CD14-positive monocyte (primary cell): ENCODE measurements around the gene PIEZO2. TPM values are rescaled to one million over a fixed set of nuclear protein-coding genes. Genes with fewer than 3 reads are reported as not detected.

Experiments
- DNase-seq, 3 donors: peaks; one replicate each; pipeline ENCODE4 v3.0.0-alpha.2; 2011 to 2022
- H2AFZ ChIP-seq: 2 replicates; pipeline ENCODE4 v1.6.0; 2012; ENCODE audit warnings: mild to moderate bottlenecking, low read depth, low read length, inconsistent platforms; ENCODE audit not compliant: insufficient read depth, poor library complexity, severe bottlenecking
- H3K27ac ChIP-seq, 2 donors: 1 replicate in 1 of 2; 2 replicates in 1 of 2; pipeline ENCODE4 v1.5.1; 2012 to 2013; ENCODE audit warnings: low read length in 2 of 2, control low read depth in 1 of 2, inconsistent platforms in 1 of 2, low read depth in 1 of 2, mild to moderate bottlenecking in 1 of 2
- H3K27me3 ChIP-seq, 2 donors: one replicate each; pipeline versions ENCODE4 v1.6.0 to v1.6.1; 2011 to 2013; ENCODE audit warnings: low read length in 2 of 2; ENCODE audit not compliant: control insufficient read depth in 2 of 2, insufficient read depth in 2 of 2
- H3K36me3 ChIP-seq, 2 donors: replicated peaks in 1 of 2; 1 replicate in 1 of 2; 2 replicates in 1 of 2; pipeline versions ENCODE4 v1.5.1 to v1.6.1; 2012 to 2013; ENCODE audit warnings: low read length in 2 of 2, control low read depth in 1 of 2, inconsistent platforms in 1 of 2, mild to moderate bottlenecking in 1 of 2; ENCODE audit not compliant: insufficient read depth in 2 of 2, control insufficient read depth in 1 of 2
- H3K4me1 ChIP-seq, 2 donors: 1 replicate in 1 of 2; 2 replicates in 1 of 2; pipeline versions ENCODE4 v1.5.1 to v1.6.1; 2012 to 2013; ENCODE audit warnings: low read length in 2 of 2, control low read depth in 1 of 2, inconsistent platforms in 1 of 2, mild to moderate bottlenecking in 1 of 2, moderate library complexity in 1 of 2; ENCODE audit not compliant: insufficient read depth in 2 of 2, control insufficient read depth in 1 of 2
- H3K4me2 ChIP-seq: replicated peaks from 2 replicates; pipeline ENCODE3; 2012; ENCODE audit warnings: low read length, moderate library complexity, mild to moderate bottlenecking; ENCODE audit not compliant: poor library complexity, severe bottlenecking; ENCODE audit errors: extremely low read depth
- H3K4me3 ChIP-seq, 3 experiments: fragments of 200-600 bp in 1 of 3; sonication (generic) in 1 of 3; replicated peaks in 1 of 3; 1 replicate in 2 of 3; 2 replicates in 1 of 3; pipeline ENCODE4 v1.5.1; 2011 to 2013; ENCODE audit warnings: low read length in 3 of 3, mild to moderate bottlenecking in 3 of 3, control low read depth in 2 of 3, low read depth in 2 of 3, inconsistent platforms in 1 of 3, moderate library complexity in 1 of 3
- H3K79me2 ChIP-seq: 2 replicates; pipeline ENCODE4 v1.6.0; 2012; ENCODE audit warnings: mild to moderate bottlenecking, control low read depth, inconsistent platforms, low read length, moderate library complexity; ENCODE audit not compliant: insufficient read depth
- H3K9ac ChIP-seq: 2 replicates; pipeline ENCODE4 v1.6.0; 2017; ENCODE audit warnings: low read length, mild to moderate bottlenecking; ENCODE audit not compliant: insufficient read depth, poor library complexity, severe bottlenecking
- H3K9me3 ChIP-seq, 2 donors: replicated peaks in 1 of 2; 1 replicate in 1 of 2; 2 replicates in 1 of 2; pipeline versions ENCODE4 v1.5.1 to v1.6.1; 2012 to 2013; ENCODE audit warnings: low read length in 2 of 2, control low read depth in 1 of 2; ENCODE audit not compliant: control insufficient read depth in 1 of 2, insufficient read depth in 1 of 2
- H4K20me1 ChIP-seq: 2 replicates; pipeline ENCODE4 v1.6.0; 2012; ENCODE audit warnings: mild to moderate bottlenecking, low read length, control low read depth, moderate library complexity; ENCODE audit not compliant: insufficient read depth
- H3K27ac Mint-ChIP-seq, 7 donors: one replicate each; pipeline ENCODE4 v1.8.0; 2020; ENCODE audit warnings: mild to moderate bottlenecking in 7 of 7, mixed read lengths in 7 of 7, moderate library complexity in 6 of 7, inconsistent platforms in 2 of 7
- H3K27me3 Mint-ChIP-seq, 3 donors: one replicate each; pipeline ENCODE4 v1.8.0; 2021 to 2022; ENCODE audit warnings: low read depth in 3 of 3, mild to moderate bottlenecking in 3 of 3, mixed read lengths in 3 of 3, moderate library complexity in 3 of 3, inconsistent platforms in 1 of 3
- H3K36me3 Mint-ChIP-seq, 2 donors: one replicate each; pipeline ENCODE4 v1.8.0; 2020; ENCODE audit warnings: mixed read lengths in 2 of 2, inconsistent platforms in 1 of 2, mild to moderate bottlenecking in 1 of 2
- H3K4me1 Mint-ChIP-seq: one replicate; pipeline ENCODE4 v1.8.0; 2020; ENCODE audit warnings: mild to moderate bottlenecking, mixed read lengths
- H3K4me3 Mint-ChIP-seq, 2 donors: one replicate each; pipeline ENCODE4 v1.8.0; 2020; ENCODE audit warnings: mild to moderate bottlenecking in 2 of 2, mixed read lengths in 2 of 2, moderate library complexity in 1 of 2
- H3K9me3 Mint-ChIP-seq, 7 donors: one replicate each; pipeline ENCODE4 v1.8.0; 2020 to 2022; ENCODE audit warnings: mixed read lengths in 7 of 7, mild to moderate bottlenecking in 6 of 7, moderate library complexity in 6 of 7, inconsistent platforms in 2 of 7
- CTCF ChIP-seq: fragments of 200-600 bp; IDR thresholded peaks from one replicate; pipeline ENCODE4 v1.8.0; 2022; ENCODE audit warnings: antibody characterized with exemption, mild to moderate bottlenecking
- WGBS: methylation state at CpG from one replicate; pipeline ENCODE4 v1.1.5; 2013; ENCODE audit warnings: missing lambda C conversion rate; ENCODE audit not compliant: insufficient coverage; 5-methylcytosine and 5-hydroxymethylcytosine counted together
- intact Hi-C, 2 donors: fragments of 100-400 bp; cut with micrococcal nuclease; formaldehyde crosslinking; loops; one replicate each; pipeline versions ENCODE4 v1.15.0 to v1.15.1; 2023
- polyA plus RNA-seq, 3 donors: library from polyadenylated mRNA; depleted of rRNA in 1 of 3; unstranded in 2 of 3; stranded (reverse) in 1 of 3; fragments of 300-500 nt in 2 of 3; fragments of >200 nt in 1 of 3; fragmentation: Illumina TruSeq in 2 of 3; gene quantifications; 1 replicate in 2 of 3; 2 replicates in 1 of 3; pipeline ENCODE4 v1.2.3, GENCODE V29; 2012 to 2021

Gene PIEZO2
- polyA plus RNA-seq, 3 donors = not detected

GRCh38 chr18:10912790-10913545, 236.4 kb downstream of the PIEZO2 start:
- Histone ChIP-seq H3K27me3 (no peaks in the 10 kb centered on the region), H3K9me3 (no peaks in the 10 kb centered on the region), H3K9ac (no peak overlapping the region), H3K36me3 (no peaks in the 10 kb centered on the region), H4K20me1 (no peaks in the 10 kb centered on the region), H3K27ac (no peak overlapping the region), H3K4me2 (no peak overlapping the region), H3K4me3 (no peak overlapping the region), H3K4me1 (no peaks in the 10 kb centered on the region), H3K79me2 (no peaks in the 10 kb centered on the region), H2AFZ (no peak overlapping the region)
- WGBS = 78% methylated on average over 1 of the region's 6 CpGs
- intact Hi-C loops = no loop called here
- Mint-ChIP-seq H3K9me3 (peaks cover 0 to 7% (median 2%) of the 10 kb centered on the region in 7 donors), H3K27ac (no peak overlapping the region), H3K27me3 (no peaks in the 10 kb centered on the region), H3K4me3 (no peak overlapping the region), H3K36me3 (no peaks in the 10 kb centered on the region), H3K4me1 (peaks cover 2% of the 10 kb centered on the region)
- no peak for TF ChIP-seq CTCF
- DNase-seq = no peak

GRCh38 chr18:10909724-10910123, 239.6 kb downstream of the PIEZO2 start:
- Histone ChIP-seq H3K27ac (no peak overlapping the region), H4K20me1 (no peaks in the 10 kb centered on the region), H3K4me1 (no peaks in the 10 kb centered on the region), H3K4me3 (no peak overlapping the region), H3K27me3 (no peaks in the 10 kb centered on the region), H2AFZ (no peak overlapping the region), H3K4me2 (no peak overlapping the region), H3K79me2 (no peaks in the 10 kb centered on the region), H3K36me3 (no peaks in the 10 kb centered on the region), H3K9me3 (no peaks in the 10 kb centered on the region), H3K9ac (no peak overlapping the region)
- Mint-ChIP-seq H3K36me3 (no peaks in the 10 kb centered on the region), H3K4me1 (no peaks in the 10 kb centered on the region), H3K9me3 (peaks cover 0 to 7% (median 2%) of the 10 kb centered on the region in 7 donors), H3K27ac (no peak overlapping the region), H3K4me3 (no peak overlapping the region), H3K27me3 (peaks cover 0 to 4% (median 0%) of the 10 kb centered on the region in 3 donors)
- intact Hi-C loops = no loop called here
- no CpG with 5 or more reads among the region's 4 CpGs for WGBS
- no peak for TF ChIP-seq CTCF
- no peak for DNase-seq
